ENCODE measurements around the gene ELP1.

- TF ChIP-seq CTCF (optimal IDR thresholded peaks at IDR 0.05 in 1 of 3, IDR thresholded peaks at IDR 0.05 in 1 of 3, conservative IDR thresholded peaks at IDR 0.05 in 1 of 3; ENCODE audit: extremely low read depth in 1 of 3, insufficient read depth in 2 of 3, low read length in 3 of 3) (no peak), EZH2 (IDR thresholded peaks at IDR 0.05; ENCODE audit: low read length) (no peak)
These were observed 22.2 kb upstream of the ELP1 start for GRCh38 chr9:108956022-108956630.
